ENCODE measurements around the gene TCF4.

TCF4 gene

GRCh38 chr18:55269622-55270021, 318.4 kb downstream of the TCF4 start:
- no peak for DNase-seq
- 95% methylated on average over 5 of the region's 5 CpGs for whole genome bisulfite sequencing (ENCODE audit: insufficient coverage)
- H3K4me1 ChIP-seq (ENCODE audit: control extremely low read depth in 1 of 4, control insufficient read depth in 4 of 4, insufficient read depth in 4 of 4, low read length in 3 of 4) = peaks cover 8 to 37% (median 26%) of the 10 kb centered on the region in 4 experiments
- H3K4me3 ChIP-seq (ENCODE audit: control insufficient read depth in 1 of 7, extremely low read depth in 1 of 7, insufficient read depth in 4 of 7, low read depth in 2 of 7, low read length in 6 of 7) = no peak overlapping the region
- H3K36me3 ChIP-seq (ENCODE audit: control insufficient read depth in 4 of 4, insufficient read depth in 4 of 4, low read length in 3 of 4) = peaks cover 14 to 60% (median 32%) of the 10 kb centered on the region in 4 experiments
- no peaks in the 10 kb centered on the region for H3K27me3 ChIP-seq (replicated peaks in 2 of 5; ENCODE audit: control insufficient read depth in 4 of 5, insufficient read depth in 5 of 5, low read length in 4 of 5)
- no peaks in the 10 kb centered on the region for H3K9me3 ChIP-seq (ENCODE audit: control extremely low read depth in 1 of 5, control insufficient read depth in 4 of 5, insufficient read depth in 2 of 5, low read depth in 1 of 5, low read length in 4 of 5)
- H3K27ac ChIP-seq (ENCODE audit: insufficient read depth in 1 of 2, low read depth in 1 of 2, low read length in 2 of 2, poor library complexity in 1 of 2, severe bottlenecking in 2 of 2) = no peak overlapping the region
- CTCF ChIA-PET = interaction anchor here (0.6 to 3.6 kb wide), 3 partner anchors 9 to 16 kb away, joined by 3 to 18 read pairs (median 4); no protein-coding TSS in a partner anchor
- POLR2A ChIA-PET = no interaction called here

- peak in 2 of 3 donors; percentile 46 for DNase-seq
- Histone ChIP-seq H3K36me3 (ENCODE audit: control insufficient read depth in 4 of 4, insufficient read depth in 4 of 4, low read length in 3 of 4) (peaks cover 14 to 53% (median 27%) of the 10 kb centered on the region in 4 experiments), H3K4me1 (ENCODE audit: control extremely low read depth in 1 of 4, control insufficient read depth in 4 of 4, insufficient read depth in 4 of 4, low read length in 3 of 4) (peaks cover 8 to 40% (median 28%) of the 10 kb centered on the region in 4 experiments), H3K4me3 (ENCODE audit: control insufficient read depth in 1 of 7, extremely low read depth in 1 of 7, insufficient read depth in 4 of 7, low read depth in 2 of 7, low read length in 6 of 7) (no peak overlapping the region), H3K27me3 (replicated peaks in 2 of 5; ENCODE audit: control insufficient read depth in 4 of 5, insufficient read depth in 5 of 5, low read length in 4 of 5) (no peaks in the 10 kb centered on the region), H3K27ac (ENCODE audit: insufficient read depth in 1 of 2, low read depth in 1 of 2, low read length in 2 of 2, poor library complexity in 1 of 2, severe bottlenecking in 2 of 2) (no peak overlapping the region), H3K9me3 (ENCODE audit: control extremely low read depth in 1 of 5, control insufficient read depth in 4 of 5, insufficient read depth in 2 of 5, low read depth in 1 of 5, low read length in 4 of 5) (no peaks in the 10 kb centered on the region)
- POLR2A ChIA-PET = no interaction called here
- 93% methylated on average over 5 of the region's 5 CpGs for WGBS (ENCODE audit: insufficient coverage)
- CTCF ChIA-PET = interaction anchor here (1.1 to 3.6 kb wide), 5 partner anchors 10 to 147 kb away, joined by 3 to 18 read pairs (median 6); no protein-coding TSS in a partner anchor
Measured at GRCh38 chr18:55268628-55269275, 319.2 kb downstream of the TCF4 start.

- CTCF ChIA-PET = interaction anchor here (1.1 to 3.6 kb wide), 6 partner anchors 11 to 148 kb away, joined by 3 to 18 read pairs (median 5); no protein-coding TSS in a partner anchor
- Histone ChIP-seq H3K27ac (ENCODE audit: insufficient read depth in 1 of 2, low read depth in 1 of 2, low read length in 2 of 2, poor library complexity in 1 of 2, severe bottlenecking in 2 of 2) (no peak overlapping the region), H3K27me3 (replicated peaks in 2 of 5; ENCODE audit: control insufficient read depth in 4 of 5, insufficient read depth in 5 of 5, low read length in 4 of 5) (no peaks in the 10 kb centered on the region), H3K9me3 (ENCODE audit: control extremely low read depth in 1 of 5, control insufficient read depth in 4 of 5, insufficient read depth in 2 of 5, low read depth in 1 of 5, low read length in 4 of 5) (no peaks in the 10 kb centered on the region), H3K4me1 (ENCODE audit: control extremely low read depth in 1 of 4, control insufficient read depth in 4 of 4, insufficient read depth in 4 of 4, low read length in 3 of 4) (peaks cover 8 to 40% (median 28%) of the 10 kb centered on the region in 4 experiments), H3K36me3 (ENCODE audit: control insufficient read depth in 4 of 4, insufficient read depth in 4 of 4, low read length in 3 of 4) (peaks cover 14 to 49% (median 29%) of the 10 kb centered on the region in 4 experiments), H3K4me3 (ENCODE audit: control insufficient read depth in 1 of 7, extremely low read depth in 1 of 7, insufficient read depth in 4 of 7, low read depth in 2 of 7, low read length in 6 of 7) (peak overlapping the region in 1 of 7 experiments; percentile 1)
- peak; percentile 4 to 74 (median 63) for DNase-seq
- WGBS (ENCODE audit: insufficient coverage) = 20% methylated on average over 1 of the region's 3 CpGs
- POLR2A ChIA-PET = no interaction called here
Measured at GRCh38 chr18:55268151-55268601, 319.8 kb downstream of the TCF4 start.

- WGBS (ENCODE audit: insufficient coverage) = 98% methylated on average over 4 of the region's 6 CpGs
- H3K27me3 ChIP-seq (replicated peaks in 2 of 5; ENCODE audit: control insufficient read depth in 4 of 5, insufficient read depth in 5 of 5, low read length in 4 of 5) = no peaks in the 10 kb centered on the region
- peaks cover 8 to 40% (median 28%) of the 10 kb centered on the region in 4 experiments for H3K4me1 ChIP-seq (ENCODE audit: control extremely low read depth in 1 of 4, control insufficient read depth in 4 of 4, insufficient read depth in 4 of 4, low read length in 3 of 4)
- ChIA-PET CTCF (interaction anchor here (1.2 to 3.3 kb wide), 4 partner anchors 10 to 32 kb away, joined by 3 to 10 read pairs (median 4); no protein-coding TSS in a partner anchor), POLR2A (no interaction called here)
- no peak overlapping the region for H3K27ac ChIP-seq (ENCODE audit: insufficient read depth in 1 of 2, low read depth in 1 of 2, low read length in 2 of 2, poor library complexity in 1 of 2, severe bottlenecking in 2 of 2)
- H3K4me3 ChIP-seq (ENCODE audit: control insufficient read depth in 1 of 7, extremely low read depth in 1 of 7, insufficient read depth in 4 of 7, low read depth in 2 of 7, low read length in 6 of 7) = no peak overlapping the region
- DNase-seq = no peak
- H3K36me3 ChIP-seq (ENCODE audit: control insufficient read depth in 4 of 4, insufficient read depth in 4 of 4, low read length in 3 of 4) = peaks cover 14 to 43% (median 24%) of the 10 kb centered on the region in 4 experiments
- no peaks in the 10 kb centered on the region for H3K9me3 ChIP-seq (ENCODE audit: control extremely low read depth in 1 of 5, control insufficient read depth in 4 of 5, insufficient read depth in 2 of 5, low read depth in 1 of 5, low read length in 4 of 5)
Measured at GRCh38 chr18:55266981-55267380, 321.0 kb downstream of the TCF4 start.

- Histone ChIP-seq H3K27me3 (replicated peaks in 2 of 5; ENCODE audit: control insufficient read depth in 4 of 5, insufficient read depth in 5 of 5, low read length in 4 of 5) (no peaks in the 10 kb centered on the region), H3K4me3 (ENCODE audit: control insufficient read depth in 1 of 7, extremely low read depth in 1 of 7, insufficient read depth in 4 of 7, low read depth in 2 of 7, low read length in 6 of 7) (no peak overlapping the region), H3K27ac (ENCODE audit: insufficient read depth in 1 of 2, low read depth in 1 of 2, low read length in 2 of 2, poor library complexity in 1 of 2, severe bottlenecking in 2 of 2) (no peak overlapping the region), H3K9me3 (ENCODE audit: control extremely low read depth in 1 of 5, control insufficient read depth in 4 of 5, insufficient read depth in 2 of 5, low read depth in 1 of 5, low read length in 4 of 5) (no peaks in the 10 kb centered on the region), H3K36me3 (ENCODE audit: control insufficient read depth in 4 of 4, insufficient read depth in 4 of 4, low read length in 3 of 4) (peaks cover 14 to 39% (median 27%) of the 10 kb centered on the region in 4 experiments), H3K4me1 (ENCODE audit: control extremely low read depth in 1 of 4, control insufficient read depth in 4 of 4, insufficient read depth in 4 of 4, low read length in 3 of 4) (peaks cover 8 to 40% (median 28%) of the 10 kb centered on the region in 4 experiments)
- ChIA-PET CTCF (interaction anchor here (1.2 to 3.3 kb wide), 4 partner anchors 9 to 31 kb away, joined by 3 to 10 read pairs (median 4); no protein-coding TSS in a partner anchor), POLR2A (interaction anchor here (0.5 kb wide), 1 partner anchor 39 kb away, joined by 3 read pairs; no protein-coding TSS in a partner anchor)
- no peak for DNase-seq
- no CpG with 5 or more reads among the region's 3 CpGs for WGBS (ENCODE audit: insufficient coverage)
Measured at GRCh38 chr18:55265984-55266383, 322.0 kb downstream of the TCF4 start.

- Histone ChIP-seq H3K4me1 (ENCODE audit: control extremely low read depth in 1 of 4, control insufficient read depth in 4 of 4, insufficient read depth in 4 of 4, low read length in 3 of 4) (peaks cover 8 to 40% (median 28%) of the 10 kb centered on the region in 4 experiments), H3K9me3 (ENCODE audit: control extremely low read depth in 1 of 5, control insufficient read depth in 4 of 5, insufficient read depth in 2 of 5, low read depth in 1 of 5, low read length in 4 of 5) (no peaks in the 10 kb centered on the region), H3K27ac (ENCODE audit: insufficient read depth in 1 of 2, low read depth in 1 of 2, low read length in 2 of 2, poor library complexity in 1 of 2, severe bottlenecking in 2 of 2) (no peak overlapping the region), H3K27me3 (replicated peaks in 2 of 5; ENCODE audit: control insufficient read depth in 4 of 5, insufficient read depth in 5 of 5, low read length in 4 of 5) (no peaks in the 10 kb centered on the region), H3K4me3 (ENCODE audit: control insufficient read depth in 1 of 7, extremely low read depth in 1 of 7, insufficient read depth in 4 of 7, low read depth in 2 of 7, low read length in 6 of 7) (no peak overlapping the region), H3K36me3 (ENCODE audit: control insufficient read depth in 4 of 4, insufficient read depth in 4 of 4, low read length in 3 of 4) (peaks cover 18 to 42% (median 31%) of the 10 kb centered on the region in 4 experiments)
- ChIA-PET CTCF (no interaction called here), POLR2A (interaction anchor here (0.5 kb wide), 1 partner anchor 230 kb away, joined by 6 read pairs; no protein-coding TSS in a partner anchor)
- DNase-seq = no peak
- WGBS (ENCODE audit: insufficient coverage) = no CpG with 5 or more reads among the region's 5 CpGs
Measured at GRCh38 chr18:55265130-55265675, 322.8 kb downstream of the TCF4 start.
